GM19023 (cell line): Measurements from ENCODE around the gene SP8.
"Not testable (repeated sequence)": the region's sequence is repeated elsewhere in the genome, so short reads cannot be mapped to it uniquely, and the experiment has no call there.

ENCODE experiments used
- ATAC-seq: cut with Tn5 transposase; IDR thresholded peaks from one replicate; pipeline ENCODE4 v1.9.1; 2021; ENCODE audit warnings: mild to moderate bottlenecking, moderate library complexity; ENCODE audit not compliant: unreplicated experiment

Gene SP8

GRCh38 chr7:20786779-20787659 is at the start of gene SP8:
TSS of gene SP8 (minus strand) at chr7:20786886. CDS start at chr7:20786798, 88 bp downstream.
- no peak for ATAC-seq

GRCh38 chr7:20836424-20836823 is 49.7 kb upstream of the SP8 start:
- ATAC-seq, result not testable (repeated sequence)

GRCh38 chr7:20835111-20835750 is 48.5 kb upstream of the SP8 start:
- ATAC-seq, result no peak

GRCh38 chr7:20834656-20835055 is 48.0 kb upstream of the SP8 start:
- ATAC-seq, result no peak

- ATAC-seq, result no peak
These were observed 45.3 kb upstream of the SP8 start for GRCh38 chr7:20831956-20832355.

GRCh38 chr7:20831451-20831850 is 44.8 kb upstream of the SP8 start:
- ATAC-seq, result no peak

GRCh38 chr7:20828947-20829346 is 42.3 kb upstream of the SP8 start:
- no peak for ATAC-seq

GRCh38 chr7:20827172-20827571 is 40.5 kb upstream of the SP8 start:
- no peak for ATAC-seq

- ATAC-seq, result no peak
These were observed 39.6 kb upstream of the SP8 start for GRCh38 chr7:20826243-20826642.

GRCh38 chr7:20825555-20825954 is 38.9 kb upstream of the SP8 start:
- ATAC-seq, result no peak

- not testable (repeated sequence) for ATAC-seq
These were observed 34.7 kb upstream of the SP8 start for GRCh38 chr7:20821390-20821789.

- no peak for ATAC-seq
These were observed 29.8 kb upstream of the SP8 start for GRCh38 chr7:20816372-20816959.

GRCh38 chr7:20804345-20804744 is 17.7 kb upstream of the SP8 start:
- ATAC-seq, result no peak

GRCh38 chr7:20799566-20800366 is 13.1 kb upstream of the SP8 start:
- ATAC-seq, result no peak

GRCh38 chr7:20798694-20799121 is 12.0 kb upstream of the SP8 start:
- no peak for ATAC-seq

- peak; percentile 92 for ATAC-seq
These were observed 11.5 kb upstream of the SP8 start for GRCh38 chr7:20798081-20798693.

- peak; percentile 58 for ATAC-seq
These were observed 10.9 kb upstream of the SP8 start for GRCh38 chr7:20797462-20798080.

GRCh38 chr7:20797042-20797461 is 10.4 kb upstream of the SP8 start:
- ATAC-seq, result no peak

GRCh38 chr7:20796500-20796899 is 9.8 kb upstream of the SP8 start:
- no peak for ATAC-seq

- ATAC-seq, result no peak
These were observed 9.2 kb upstream of the SP8 start for GRCh38 chr7:20795881-20796280.
